ENCODE results near the gene SNX13.
A peak's percentile ranks its signal among the peaks of the same experiment; 100 is the strongest.

Gene SNX13

GRCh38 chr7:17844514-17845196 lies 95.6 kb downstream of the SNX13 start:
- no peak overlapping the region for H3K4me3 ChIP-seq (ENCODE audit: low read depth, low read length)
- TF ChIP-seq, protein P1, sequence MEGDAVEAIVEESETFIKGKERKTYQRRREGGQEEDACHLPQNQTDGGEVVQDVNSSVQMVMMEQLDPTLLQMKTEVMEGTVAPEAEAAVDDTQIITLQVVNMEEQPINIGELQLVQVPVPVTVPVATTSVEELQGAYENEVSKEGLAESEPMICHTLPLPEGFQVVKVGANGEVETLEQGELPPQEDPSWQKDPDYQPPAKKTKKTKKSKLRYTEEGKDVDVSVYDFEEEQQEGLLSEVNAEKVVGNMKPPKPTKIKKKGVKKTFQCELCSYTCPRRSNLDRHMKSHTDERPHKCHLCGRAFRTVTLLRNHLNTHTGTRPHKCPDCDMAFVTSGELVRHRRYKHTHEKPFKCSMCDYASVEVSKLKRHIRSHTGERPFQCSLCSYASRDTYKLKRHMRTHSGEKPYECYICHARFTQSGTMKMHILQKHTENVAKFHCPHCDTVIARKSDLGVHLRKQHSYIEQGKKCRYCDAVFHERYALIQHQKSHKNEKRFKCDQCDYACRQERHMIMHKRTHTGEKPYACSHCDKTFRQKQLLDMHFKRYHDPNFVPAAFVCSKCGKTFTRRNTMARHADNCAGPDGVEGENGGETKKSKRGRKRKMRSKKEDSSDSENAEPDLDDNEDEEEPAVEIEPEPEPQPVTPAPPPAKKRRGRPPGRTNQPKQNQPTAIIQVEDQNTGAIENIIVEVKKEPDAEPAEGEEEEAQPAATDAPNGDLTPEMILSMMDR (IDR thresholded peaks at IDR 0.05; ENCODE audit: low read depth, low read length), result no peak
- peak; percentile 15 for DNase-seq (ENCODE audit: low read depth, low spot score)
- in situ Hi-C loops (cut with HindIII; ENCODE audit: low sequenced_read_pairs), result no loop called here

DNA sequence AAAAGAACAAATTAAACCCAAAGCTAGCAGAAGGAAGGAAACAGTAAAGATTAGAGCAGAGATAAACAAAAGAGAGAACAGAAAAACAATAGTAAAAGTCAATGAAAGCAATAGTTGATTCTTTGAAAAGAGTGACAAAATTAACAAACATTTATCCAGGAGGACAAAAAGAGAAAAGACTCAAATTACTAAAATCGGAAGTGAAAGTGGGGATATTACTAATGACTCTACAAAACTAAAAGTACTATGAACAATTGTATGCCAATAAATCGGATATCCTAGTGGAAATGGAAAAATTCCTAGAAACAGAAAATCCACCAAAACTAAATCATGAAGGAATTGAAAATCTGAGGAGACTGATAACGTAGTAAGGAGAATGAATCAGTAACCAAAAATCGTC lies 96.3 kb downstream of the SNX13 start:
- no peak for DNase-seq (ENCODE audit: low read depth, low spot score)
- H3K4me3 ChIP-seq (ENCODE audit: low read depth, low read length), result no peak overlapping the region
- TF ChIP-seq, protein P1 (IDR thresholded peaks at IDR 0.05; ENCODE audit: low read depth, low read length), result no peak
- in situ Hi-C loops (cut with HindIII; ENCODE audit: low sequenced_read_pairs), result no loop called here

DNA sequence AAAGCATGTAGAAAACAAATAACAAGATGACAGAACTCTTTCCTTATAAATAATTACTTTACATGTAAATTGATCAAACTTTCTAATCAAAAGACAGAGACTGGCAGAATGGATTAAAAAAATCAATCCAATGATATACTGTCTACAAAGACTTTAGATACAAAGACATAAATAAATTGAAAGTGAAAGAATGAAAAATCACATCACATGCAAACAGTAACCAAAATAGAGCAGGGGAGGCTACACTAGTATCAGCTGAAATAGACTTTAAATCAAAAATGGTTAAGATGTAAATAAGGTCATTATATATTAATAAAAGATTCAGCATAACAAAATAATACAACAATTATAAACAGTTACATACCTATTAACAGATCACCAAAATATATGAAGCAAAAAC lies 97.3 kb downstream of the SNX13 start:
- TF ChIP-seq, protein P1 (IDR thresholded peaks at IDR 0.05; ENCODE audit: low read depth, low read length), result no peak
- DNase-seq (ENCODE audit: low read depth, low spot score), result no peak
- in situ Hi-C loops (cut with HindIII; ENCODE audit: low sequenced_read_pairs), result no loop called here
- no peak overlapping the region for H3K4me3 ChIP-seq (ENCODE audit: low read depth, low read length)

- in situ Hi-C loops (cut with HindIII; ENCODE audit: low sequenced_read_pairs), result no loop called here
- DNase-seq (ENCODE audit: low read depth, low spot score), result no peak
- no peak overlapping the region for H3K4me3 ChIP-seq (ENCODE audit: low read depth, low read length)
- TF ChIP-seq, protein P1 (IDR thresholded peaks at IDR 0.05; ENCODE audit: low read depth, low read length), result no peak
Measured at GRCh38 chr7:17832820-17833355, 107.4 kb downstream of the SNX13 start.

GRCh38 chr7:17832242-17832641 lies 108.1 kb downstream of the SNX13 start:
- TF ChIP-seq, protein P1 (IDR thresholded peaks at IDR 0.05; ENCODE audit: low read depth, low read length), result no peak
- in situ Hi-C loops (cut with HindIII; ENCODE audit: low sequenced_read_pairs), result no loop called here
- H3K4me3 ChIP-seq (ENCODE audit: low read depth, low read length), result no peak overlapping the region
- DNase-seq (ENCODE audit: low read depth, low spot score), result no peak

GRCh38 chr7:17830206-17830605 lies 110.1 kb downstream of the SNX13 start:
- DNase-seq (ENCODE audit: low read depth, low spot score), result no peak
- TF ChIP-seq, protein P1 (IDR thresholded peaks at IDR 0.05; ENCODE audit: low read depth, low read length), result no peak
- no peak overlapping the region for H3K4me3 ChIP-seq (ENCODE audit: low read depth, low read length)
- in situ Hi-C loops (cut with HindIII; ENCODE audit: low sequenced_read_pairs), result no loop called here

Measured in astrocyte of the spinal cord (primary cell).